Stomach (tissue), 9 donors: ENCODE measurements around the gene CNTNAP5. TPM values are rescaled to one million over a fixed set of nuclear protein-coding genes. Genes with fewer than 3 reads are reported as not detected.

Experiments used
- DNase-seq, 2 donors: peaks; one replicate each; pipeline versions ENCODE4 v3.0.0 to v3.0.0-alpha.2; 2013 to 2019
- H3K27ac ChIP-seq, 5 donors: fragments of 200-600 bp in 4 of 5; sonication (generic) in 4 of 5; one replicate each; pipeline ENCODE4 v1.5.1; 2013 to 2019; ENCODE audit warnings: mild to moderate bottlenecking in 1 of 5, moderate library complexity in 1 of 5
- H3K27me3 ChIP-seq, 3 donors: fragments of 200-600 bp; sonication (generic); one replicate each; pipeline ENCODE4 v1.5.1; 2017 to 2019; ENCODE audit warnings: mixed run types in 1 of 3
- H3K36me3 ChIP-seq, 4 donors: fragments of 200-600 bp; sonication (generic); 1 replicate in 3 of 4; 2 replicates in 1 of 4; pipeline ENCODE4 v1.5.1; 2016 to 2019
- H3K4me1 ChIP-seq, 4 donors: fragments of 200-600 bp; sonication (generic); one replicate each; pipeline ENCODE4 v1.5.1; 2016 to 2019
- H3K4me3 ChIP-seq, 4 donors: fragments of 200-600 bp; sonication (generic) in 3 of 4; one replicate each; pipeline ENCODE4 v1.5.1; 2016 to 2019; ENCODE audit warnings: mild to moderate bottlenecking in 1 of 4
- H3K9me3 ChIP-seq, 4 donors: fragments of 200-600 bp; sonication (generic); one replicate each; pipeline ENCODE4 v1.5.1; 2016 to 2019
- CTCF ChIP-seq, 7 experiments: fragments of 450-650 bp in 4 of 7; fragments of 200-600 bp in 3 of 7; sonication (generic) in 3 of 7; IDR thresholded peaks; one replicate each; pipeline ENCODE4 v1.5.1; 2016 to 2019; ENCODE audit warnings: antibody characterized with exemption in 7 of 7, control low read depth in 2 of 7, mild to moderate bottlenecking in 1 of 7
- EP300 ChIP-seq: sonication (generic); formaldehyde crosslinking; IDR thresholded peaks from one replicate; pipeline ENCODE4 v1.6.1; 2017; ENCODE audit warnings: antibody characterized with exemption
- POLR2A ChIP-seq, 4 donors: fragments of 450-650 bp; IDR thresholded peaks; one replicate each; pipeline ENCODE4 v1.6.1; 2016; ENCODE audit warnings: antibody characterized with exemption in 4 of 4, control low read depth in 2 of 4, mild to moderate bottlenecking in 1 of 4, moderate library complexity in 1 of 4
- POLR2AphosphoS5 ChIP-seq, 3 donors: sonication (generic); formaldehyde crosslinking; IDR thresholded peaks; one replicate each; pipeline ENCODE4 v1.6.1; 2016; ENCODE audit warnings: antibody characterized with exemption in 3 of 3
- WGBS, 5 donors: extraction: QIAGEN DNeasy Blood & Tissue Kit in 3 of 5; methylation state at CpG; one replicate each; pipeline versions ENCODE4 v1.1.5 to v1.1.7; 2013 to 2018; 5-methylcytosine and 5-hydroxymethylcytosine counted together
- intact Hi-C: fragments of 100-400 bp; cut with DNase I; formaldehyde crosslinking; loops from one replicate; pipeline ENCODE4 v1.15.1; 2023; ENCODE audit warnings: low total_unique reads
- polyA plus RNA-seq, 3 donors: library from polyadenylated mRNA; stranded (reverse); fragments of 200-250 nt; gene quantifications; one replicate each; pipeline ENCODE4 v1.2.3, GENCODE V29; 2013
- total RNA-seq, 5 donors: library from RNA; depleted of rRNA; stranded (reverse); fragments of >200 nt; gene quantifications; one replicate each; pipeline versions ENCODE4 v1.1.0 to v1.2.3, GENCODE V29; 2014 to 2016
- donor health status: healthy with polysubstance abuse.
- donor health status: Bipolar disorder and iron deficiency.
- donor health status: healthy.

The CNTNAP5 gene
- total and polyA plus RNA-seq, 8 donors = 1.3 TPM; not detected in 7

- 80 to 89% (median 87%) methylated on average over 7 of the region's 7 CpGs for WGBS, 5 donors
- no peak overlapping the region for H3K27ac ChIP-seq
- no peaks in the 10 kb centered on the region for H3K36me3 ChIP-seq
- H3K27me3 ChIP-seq = no peaks in the 10 kb centered on the region
- H3K4me3 ChIP-seq = no peak overlapping the region
- H3K9me3 ChIP-seq = peaks cover 0 to 14% (median 2%) of the 10 kb centered on the region in 4 donors
- DNase-seq = no peak
- H3K4me1 ChIP-seq = no peaks in the 10 kb centered on the region
- TF ChIP-seq CTCF (IDR thresholded peaks at IDR 0.05) (no peak), POLR2AphosphoS5 (IDR thresholded peaks at IDR 0.05) (no peak), POLR2A (IDR thresholded peaks at IDR 0.05) (no peak), EP300 (no peak)
- intact Hi-C loops = no loop called here
Measured at GRCh38 chr2:124286089-124286783, 261.1 kb downstream of the CNTNAP5 start.

GRCh38 chr2:124289060-124289459 is 264.0 kb downstream of the CNTNAP5 start:
- Histone ChIP-seq H3K9me3 (peaks cover 0 to 2% (median 0%) of the 10 kb centered on the region in 4 donors), H3K36me3 (no peaks in the 10 kb centered on the region), H3K27ac (no peak overlapping the region), H3K4me3 (no peak overlapping the region), H3K27me3 (no peaks in the 10 kb centered on the region), H3K4me1 (no peaks in the 10 kb centered on the region)
- 16 to 40% (median 25%) methylated on average over 1 of the region's 1 CpG for WGBS, 5 donors
- intact Hi-C loops = no loop called here
- DNase-seq = no peak
- no peak for TF ChIP-seq CTCF (IDR thresholded peaks at IDR 0.05)
- TF ChIP-seq POLR2AphosphoS5 (IDR thresholded peaks at IDR 0.05) = no peak
- TF ChIP-seq POLR2A (IDR thresholded peaks at IDR 0.05) = no peak
- no peak for TF ChIP-seq EP300

- no peak for DNase-seq
- no peak for TF ChIP-seq CTCF (IDR thresholded peaks at IDR 0.05)
- TF ChIP-seq POLR2A (IDR thresholded peaks at IDR 0.05) = no peak
- TF ChIP-seq EP300 = no peak
- no peak for TF ChIP-seq POLR2AphosphoS5 (IDR thresholded peaks at IDR 0.05)
- Histone ChIP-seq H3K36me3 (no peaks in the 10 kb centered on the region), H3K9me3 (no peaks in the 10 kb centered on the region), H3K4me3 (no peak overlapping the region), H3K27ac (no peak overlapping the region), H3K27me3 (no peaks in the 10 kb centered on the region), H3K4me1 (no peaks in the 10 kb centered on the region)
- WGBS, 5 donors = 71 to 80% (median 76%) methylated on average over 1 of the region's 1 CpG
- intact Hi-C loops = no loop called here
Measured at GRCh38 chr2:124289615-124290014, 264.5 kb downstream of the CNTNAP5 start.

- no peak for TF ChIP-seq POLR2A (IDR thresholded peaks at IDR 0.05)
- TF ChIP-seq POLR2AphosphoS5 (IDR thresholded peaks at IDR 0.05) = no peak
- TF ChIP-seq EP300 = no peak
- TF ChIP-seq CTCF (IDR thresholded peaks at IDR 0.05) = no peak
- H3K27ac ChIP-seq = no peak overlapping the region
- intact Hi-C loops = no loop called here
- DNase-seq = no peak
- 53 to 86% (median 65%) methylated on average over 2 of the region's 2 CpGs for WGBS, 5 donors
- H3K36me3 ChIP-seq = no peaks in the 10 kb centered on the region
- H3K4me1 ChIP-seq = no peaks in the 10 kb centered on the region
- H3K9me3 ChIP-seq = no peaks in the 10 kb centered on the region
- H3K27me3 ChIP-seq = no peaks in the 10 kb centered on the region
- H3K4me3 ChIP-seq = no peak overlapping the region
Measured at GRCh38 chr2:124296470-124296869, 271.4 kb downstream of the CNTNAP5 start.
